GM08714 (cell line): ENCODE data around the gene CT47A7.
"Not testable (repeated sequence)": the region's sequence is repeated elsewhere in the genome, so short reads cannot be mapped to it uniquely, and the experiment has no call there.

Experiments
- H3K4me3 ChIP-seq: fragments of 200-500 bp; sonication (Bioruptor generic); 2 replicates; pipeline ENCODE4 v1.5.1; 2014; ENCODE audit warnings: mild to moderate bottlenecking, low read length, inconsistent platforms
- ZNF274 ChIP-seq: IDR thresholded peaks from 2 replicates; pipeline ENCODE4 v1.6.1; 2012; ENCODE audit warnings: mild to moderate bottlenecking, low read depth, low read length

CT47A7 gene

DNA sequence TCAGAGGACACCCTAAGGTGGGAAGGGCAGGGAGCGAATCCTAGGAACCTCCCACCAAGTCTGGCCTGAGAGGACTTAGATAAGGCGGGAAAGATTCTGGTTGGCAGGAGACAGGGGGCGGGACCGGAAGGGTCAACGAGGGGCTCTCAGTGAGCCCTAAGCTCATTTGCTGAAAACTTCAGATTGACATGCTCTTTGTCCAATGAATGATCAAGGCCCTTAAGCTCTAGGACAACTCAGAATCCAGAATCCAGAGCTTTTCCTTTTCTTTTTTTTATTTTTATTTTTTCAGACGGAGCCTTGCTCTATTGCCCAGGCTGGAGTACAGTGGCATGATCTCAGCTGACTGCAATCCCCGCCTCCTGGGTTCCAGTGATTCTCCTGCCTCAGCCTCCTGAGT, at the start of gene CT47A7:
TSS of gene CT47A7 (minus strand) at position 101 of the 400 bp plus-strand sequence. CDS start 255 bp downstream, outside the sequence.
- H3K4me3 ChIP-seq = not testable (repeated sequence)

- H3K4me3 ChIP-seq = no peak overlapping the region
- TF ChIP-seq ZNF274 = no peak
Measured at GRCh38 chrX:121000589-121000988, 44.2 kb upstream of the CT47A7 start.

- no peak overlapping the region for H3K4me3 ChIP-seq
- TF ChIP-seq ZNF274 = no peak
Measured at GRCh38 chrX:120999413-120999812, 43.0 kb upstream of the CT47A7 start.

DNA sequence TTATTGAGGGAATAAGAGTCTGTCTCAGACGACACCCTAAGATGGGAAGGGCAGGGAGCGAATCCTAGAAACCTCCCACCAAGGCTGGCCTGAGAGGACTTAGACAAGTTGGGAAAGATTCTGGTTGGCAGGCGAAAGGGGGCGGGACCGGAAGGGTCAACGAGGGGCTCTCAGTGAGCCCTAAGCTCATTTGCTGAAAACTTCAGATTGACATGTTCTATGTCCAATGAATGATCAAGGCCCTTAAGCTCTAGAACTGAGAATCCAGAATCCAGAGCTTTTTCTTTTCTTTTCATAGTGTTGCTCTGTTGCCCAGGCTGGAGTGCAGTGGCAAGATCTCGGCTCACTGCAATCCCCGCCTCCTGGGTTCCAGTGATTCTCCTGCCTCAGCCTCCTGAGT, 29.3 kb upstream of the CT47A7 start, which contains the start of gene CT47A1:
TSS of gene CT47A1 (minus strand) at position 101 of the 400 bp plus-strand sequence. CDS start 231 bp downstream, outside the sequence.
- not testable (repeated sequence) for H3K4me3 ChIP-seq
